HepG2 (cell line): ENCODE results near the gene ULBP2. TPM values are rescaled to one million over a fixed set of nuclear protein-coding genes. Genes with fewer than 3 reads are reported as not detected.

ENCODE experiments used
- BORCS8-MEF2B ChIP-seq: sonication (generic); formaldehyde crosslinking; IDR thresholded peaks from 2 replicates; pipeline ENCODE4 v1.8.0; 2022; ENCODE audit warnings: mild to moderate bottlenecking, missing genetic modification reagents
- DPF2 ChIP-seq: sonication (generic); formaldehyde crosslinking; IDR thresholded peaks from 2 replicates; pipeline ENCODE4 v1.4.0; 2020; ENCODE audit warnings: mild to moderate bottlenecking, low read depth, missing genetic modification reagents, borderline replicate concordance
- IRX3 ChIP-seq: sonication (generic); formaldehyde crosslinking; IDR thresholded peaks from 2 replicates; pipeline ENCODE4 v1.8.1; 2023; ENCODE audit warnings: mild to moderate bottlenecking, low read depth, missing genetic modification reagents, borderline replicate concordance
- NR3C1 ChIP-seq: sonication (generic); formaldehyde crosslinking; IDR thresholded peaks from 2 replicates; pipeline ENCODE4 v1.4.0; 2020; ENCODE audit warnings: missing genetic modification reagents
- PAXIP1 ChIP-seq: sonication (generic); formaldehyde crosslinking; conservative IDR thresholded peaks from 2 replicates; pipeline ENCODE4 v1.4.0; 2020; ENCODE audit warnings: mild to moderate bottlenecking, missing genetic modification reagents, moderate library complexity
- polyA plus RNA-seq, 8 experiments: library from polyadenylated mRNA; depleted of rRNA in 3 of 8; stranded (reverse) in 7 of 8; unstranded in 1 of 8; fragments of >200 nt; fragmentation: Illumina TruSeq in 4 of 8; extraction: Trizol in 4 of 8; gene quantifications; 2 replicates each; pipeline versions ENCODE4 v1.2.1 to v1.2.3, GENCODE V29; 2011 to 2016; ENCODE audit warnings: low read depth in 4 of 8, missing spikeins in 1 of 8, mixed read lengths in 1 of 8; ENCODE audit not compliant: insufficient read depth in 1 of 8
- total RNA-seq, 5 experiments: library from RNA; depleted of rRNA; stranded (reverse); fragments of >200 nt; fragmentation: Illumina TruSeq; extraction: Trizol; gene quantifications; 2 replicates each; pipeline ENCODE4 v1.2.3, GENCODE V29; 2016; ENCODE audit warnings: low read depth in 1 of 5
- TF ChIP-seq, protein P1 (sequence below): sonication (generic); formaldehyde crosslinking; IDR thresholded peaks from 2 replicates; pipeline ENCODE4 v1.8.0; 2022; ENCODE audit warnings: mild to moderate bottlenecking, missing genetic modification reagents, borderline replicate concordance

The ULBP2 gene
- total and polyA plus RNA-seq, 2 of the 13 experiments (the other 11 are each of a cell fraction or from before 2014, with no cell fraction given) = not detected

DNA sequence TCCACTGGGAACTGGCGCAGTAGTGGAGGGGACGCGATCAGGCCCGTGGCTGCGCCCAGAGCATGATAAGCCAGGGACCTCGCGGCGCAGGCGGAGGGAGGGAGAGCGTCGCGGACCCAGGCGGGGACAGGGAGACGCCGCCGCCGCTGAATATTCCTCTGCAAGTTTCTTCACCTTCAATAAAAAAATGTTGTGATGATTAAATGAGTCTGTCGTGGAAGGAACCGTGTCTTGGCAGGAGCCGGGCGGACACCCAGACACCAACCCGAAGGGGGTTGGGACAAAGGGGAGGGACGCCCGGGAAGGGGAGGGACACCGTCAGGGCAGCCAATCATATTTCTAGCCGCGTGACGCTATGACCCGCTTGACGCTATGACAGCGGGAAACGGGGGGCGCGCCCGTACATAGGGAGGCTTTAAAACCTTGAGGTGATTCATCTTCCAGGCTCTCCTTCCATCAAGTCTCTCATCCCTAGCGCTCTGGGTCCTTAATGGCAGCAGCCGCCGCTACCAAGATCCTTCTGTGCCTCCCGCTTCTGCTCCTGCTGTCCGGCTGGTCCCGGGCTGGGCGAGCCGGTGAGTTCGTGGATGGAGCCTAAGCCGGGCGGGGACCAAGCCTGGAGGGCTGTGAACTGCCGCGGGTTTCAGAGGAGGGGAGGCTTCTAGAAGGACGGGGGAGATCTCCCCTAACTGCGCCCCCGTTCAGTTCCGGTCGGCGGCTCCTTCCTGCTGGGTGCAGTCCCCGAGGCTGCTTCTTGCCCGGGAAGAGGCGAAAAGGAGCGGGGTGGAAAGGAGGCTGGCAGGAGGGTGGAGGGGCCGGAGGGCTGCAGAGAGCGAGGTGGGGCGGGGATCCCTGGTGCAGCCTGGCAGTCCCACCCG lies at the start of gene ULBP2 (continued):
- TF ChIP-seq IRX3 (CRISPR knock-in tag) = no peak
- no peak for TF ChIP-seq DPF2 (CRISPR knock-in tag)
- no peak for TF ChIP-seq PAXIP1
- TF ChIP-seq, protein P1, sequence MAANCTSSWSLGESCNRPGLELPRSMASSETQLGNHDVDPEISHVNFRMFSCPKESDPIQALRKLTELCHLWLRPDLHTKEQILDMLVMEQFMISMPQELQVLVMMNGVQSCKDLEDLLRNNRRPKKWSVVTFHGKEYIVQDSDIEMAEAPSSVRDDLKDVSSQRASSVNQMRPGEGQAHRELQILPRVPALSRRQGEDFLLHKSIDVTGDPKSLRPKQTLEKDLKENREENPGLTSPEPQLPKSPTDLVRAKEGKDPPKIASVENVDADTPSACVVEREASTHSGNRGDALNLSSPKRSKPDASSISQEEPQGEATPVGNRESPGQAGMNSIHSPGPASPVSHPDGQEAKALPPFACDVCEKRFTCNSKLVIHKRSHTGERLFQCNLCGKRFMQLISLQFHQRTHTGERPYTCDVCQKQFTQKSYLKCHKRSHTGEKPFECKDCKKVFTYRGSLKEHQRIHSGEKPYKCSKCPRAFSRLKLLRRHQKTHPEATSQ (CRISPR knock-in tag) = no peak
- no peak for TF ChIP-seq NR3C1
- TF ChIP-seq BORCS8-MEF2B = no peak
